Psoas muscle (tissue), 8 donors: ENCODE data around the gene CRISPLD2. TPM values are rescaled to one million over a fixed set of nuclear protein-coding genes. Genes with fewer than 3 reads are reported as not detected.

Experiments
- ATAC-seq, 4 donors: fragments of 200-7000 bp; cut with Tn5 transposase; one replicate each; pipeline ENCODE4 v1.9.1; 2020; ENCODE audit warnings: moderate library complexity in 3 of 4, mild to moderate bottlenecking in 2 of 4
- DNase-seq, 2 donors: peaks; one replicate each; pipeline ENCODE4 v3.0.0-alpha.2; 2020
- H3K27ac ChIP-seq: fragments of 200-600 bp; one replicate; pipeline ENCODE4 v1.8.0; 2022
- H3K27me3 ChIP-seq, 3 donors: fragments of 200-600 bp in 1 of 3; one replicate each; pipeline versions ENCODE4 v1.6.1 to v1.8.0; 2013 to 2022; ENCODE audit warnings: low read length in 2 of 3, mild to moderate bottlenecking in 2 of 3, moderate library complexity in 1 of 3; ENCODE audit not compliant: insufficient read depth in 3 of 3
- H3K36me3 ChIP-seq, 2 donors: fragments of 200-600 bp in 1 of 2; one replicate each; pipeline versions ENCODE4 v1.6.1 to v1.8.0; 2013 to 2022; ENCODE audit warnings: low read depth in 1 of 2, mild to moderate bottlenecking in 1 of 2, moderate library complexity in 1 of 2; ENCODE audit not compliant: insufficient read depth in 1 of 2
- H3K4me1 ChIP-seq: fragments of 200-600 bp; one replicate; pipeline ENCODE4 v1.8.0; 2022
- H3K4me3 ChIP-seq: fragments of 200-600 bp; one replicate; pipeline ENCODE4 v1.8.0; 2022; ENCODE audit warnings: mild to moderate bottlenecking
- H3K9me3 ChIP-seq: fragments of 200-600 bp; one replicate; pipeline ENCODE4 v1.8.0; 2022
- WGBS, 3 donors: extraction: QIAGEN DNeasy Blood & Tissue Kit; methylation state at CpG; one replicate each; pipeline versions ENCODE4 v1.1.6 to v1.1.7; 2013; 5-methylcytosine and 5-hydroxymethylcytosine counted together
- intact Hi-C, 2 donors: fragments of 100-400 bp; cut with DNase I; formaldehyde crosslinking; loops; one replicate each; pipeline versions ENCODE4 v1.11.0 to v1.14.2; 2022
- polyA plus RNA-seq, 3 donors: library from polyadenylated mRNA; stranded (reverse); fragments of 200-250 nt; gene quantifications; one replicate each; pipeline ENCODE4 v1.2.3, GENCODE V29; 2013
- total RNA-seq, 4 donors: library from RNA; stranded (reverse); fragmentation: NEBNext Ultra II Directional in 2 of 4; extraction: Animal tissue kit (Norgen Biotek cat#: 25700) in 2 of 4; gene quantifications; one replicate each; pipeline versions ENCODE4 v1.2.1 to v1.2.4, GENCODE V29; 2021 to 2023
- TF ChIP-seq, protein P1 (sequence below): fragments of 200-600 bp; IDR thresholded peaks from one replicate; pipeline ENCODE4 v1.8.0; 2022; ENCODE audit warnings: antibody characterized with exemption
- donor health status: healthy with polysubstance abuse.
- donor health status: DM: no; HTN: no; CAD: no; lungs with moderate emphysema.
- donor health status: Bipolar disorder and iron deficiency.
- donor health status: healthy.
- donor health status: DM: yes; HTN: yes; CAD: no.
- donor health status: DM: no; HTN: no; CAD: no.
- donor health status: DM: no; HTN: no; CAD: no.
- donor health status: DM: yes; HTN: yes; CAD: no.

The CRISPLD2 gene
- total and polyA plus RNA-seq, 7 donors = 7.1 to 28.6 (median 11.5) TPM

DNA sequence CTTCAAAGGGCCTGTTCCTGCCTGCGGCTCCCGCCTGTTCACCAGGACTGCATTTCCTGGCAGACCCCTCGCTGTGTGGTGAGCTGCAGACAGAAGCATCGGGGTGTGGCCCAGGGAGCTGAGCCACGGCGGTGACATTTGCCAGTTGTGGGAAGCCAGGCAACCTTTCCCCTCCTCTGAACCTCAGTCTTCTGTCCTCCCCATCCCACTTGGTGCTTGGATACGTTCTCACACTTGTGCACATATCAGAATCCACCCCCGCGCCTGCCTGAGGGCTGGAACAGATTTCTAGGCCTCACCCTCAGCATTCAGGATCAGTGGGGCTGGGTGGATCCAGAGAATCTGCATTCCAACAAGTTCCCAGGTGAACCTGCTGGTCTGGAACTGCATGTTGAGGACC is 63.5 kb downstream of the CRISPLD2 start:
- Histone ChIP-seq H3K4me1 (no peaks in the 10 kb centered on the region), H3K27ac (no peak overlapping the region), H3K36me3 (no peaks in the 10 kb centered on the region), H3K4me3 (no peak overlapping the region), H3K27me3 (no peaks in the 10 kb centered on the region), H3K9me3 (no peaks in the 10 kb centered on the region)
- WGBS, 3 donors = 74 to 81% (median 77%) methylated on average over 9 of the region's 9 CpGs
- ATAC-seq = no peak
- peak; percentile 48 to 51 for DNase-seq
- intact Hi-C loops = no loop called here
- TF ChIP-seq, protein P1, sequence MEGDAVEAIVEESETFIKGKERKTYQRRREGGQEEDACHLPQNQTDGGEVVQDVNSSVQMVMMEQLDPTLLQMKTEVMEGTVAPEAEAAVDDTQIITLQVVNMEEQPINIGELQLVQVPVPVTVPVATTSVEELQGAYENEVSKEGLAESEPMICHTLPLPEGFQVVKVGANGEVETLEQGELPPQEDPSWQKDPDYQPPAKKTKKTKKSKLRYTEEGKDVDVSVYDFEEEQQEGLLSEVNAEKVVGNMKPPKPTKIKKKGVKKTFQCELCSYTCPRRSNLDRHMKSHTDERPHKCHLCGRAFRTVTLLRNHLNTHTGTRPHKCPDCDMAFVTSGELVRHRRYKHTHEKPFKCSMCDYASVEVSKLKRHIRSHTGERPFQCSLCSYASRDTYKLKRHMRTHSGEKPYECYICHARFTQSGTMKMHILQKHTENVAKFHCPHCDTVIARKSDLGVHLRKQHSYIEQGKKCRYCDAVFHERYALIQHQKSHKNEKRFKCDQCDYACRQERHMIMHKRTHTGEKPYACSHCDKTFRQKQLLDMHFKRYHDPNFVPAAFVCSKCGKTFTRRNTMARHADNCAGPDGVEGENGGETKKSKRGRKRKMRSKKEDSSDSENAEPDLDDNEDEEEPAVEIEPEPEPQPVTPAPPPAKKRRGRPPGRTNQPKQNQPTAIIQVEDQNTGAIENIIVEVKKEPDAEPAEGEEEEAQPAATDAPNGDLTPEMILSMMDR = no peak

- Histone ChIP-seq H3K4me3 (no peak overlapping the region), H3K27ac (no peak overlapping the region), H3K27me3 (no peaks in the 10 kb centered on the region), H3K4me1 (no peaks in the 10 kb centered on the region), H3K36me3 (no peaks in the 10 kb centered on the region), H3K9me3 (no peaks in the 10 kb centered on the region)
- DNase-seq (peak in 1 of 2 donors; percentile 25), ATAC-seq (no peak)
- intact Hi-C loops = no loop called here
- TF ChIP-seq, protein P1 = no peak
- WGBS, 3 donors = 67 to 86% (median 77%) methylated on average over 6 of the region's 6 CpGs
These were observed 64.4 kb downstream of the CRISPLD2 start for GRCh38 chr16:84884246-84884595.

DNA sequence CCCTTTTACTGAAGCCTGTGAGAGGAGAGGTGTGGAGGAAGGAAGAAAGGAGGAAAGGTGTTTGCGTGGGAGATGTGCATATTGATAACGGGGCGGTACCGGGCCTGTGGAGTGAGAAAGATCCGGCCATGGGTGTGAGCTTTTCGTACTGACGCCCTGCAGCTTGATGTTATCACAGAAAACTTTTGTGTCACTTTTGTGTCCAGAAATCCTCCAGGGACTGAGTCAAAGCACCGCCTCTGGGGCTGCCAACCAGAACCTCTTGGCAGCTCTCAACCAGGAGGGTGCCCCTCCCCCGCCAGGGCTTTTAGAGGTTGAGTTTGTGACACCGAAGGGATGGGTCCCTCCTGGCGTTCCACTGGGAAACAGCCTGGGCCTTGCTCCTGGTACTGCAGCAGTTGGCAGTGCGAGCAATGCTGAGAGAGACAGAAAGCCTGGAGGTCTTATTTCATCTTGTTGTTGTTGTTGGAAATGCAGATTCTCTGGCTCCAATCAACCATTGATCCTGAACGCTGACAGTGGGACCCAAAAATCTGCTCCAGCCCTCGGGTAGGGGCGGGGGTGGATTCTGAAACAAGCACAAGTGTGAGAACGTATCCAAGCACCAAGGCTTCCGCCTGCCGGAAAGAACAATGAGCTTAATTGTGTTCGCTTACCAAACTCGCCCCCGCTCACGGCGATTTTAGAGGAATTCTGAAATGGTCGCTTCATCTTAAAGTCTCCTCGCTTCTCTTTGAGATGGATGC is 65.0 kb downstream of the CRISPLD2 start:
- WGBS, 3 donors = 41 to 52% (median 45%) methylated on average over 25 of the region's 25 CpGs
- ATAC-seq = peak in 1 of 4 donors; percentile 22
- H3K36me3 ChIP-seq = no peaks in the 10 kb centered on the region
- no peaks in the 10 kb centered on the region for H3K27me3 ChIP-seq
- H3K9me3 ChIP-seq = no peaks in the 10 kb centered on the region
- intact Hi-C loops = no loop called here
- peak in 1 of 2 donors; percentile 53 for DNase-seq
- H3K4me1 ChIP-seq = no peaks in the 10 kb centered on the region
- H3K4me3 ChIP-seq = no peak overlapping the region
- no peak overlapping the region for H3K27ac ChIP-seq
- TF ChIP-seq, protein P1 = no peak

GRCh38 chr16:84885342-84885910 is 65.6 kb downstream of the CRISPLD2 start:
- Histone ChIP-seq H3K36me3 (no peaks in the 10 kb centered on the region), H3K9me3 (no peaks in the 10 kb centered on the region), H3K27me3 (no peaks in the 10 kb centered on the region), H3K4me1 (no peaks in the 10 kb centered on the region), H3K4me3 (no peak overlapping the region), H3K27ac (no peak overlapping the region)
- TF ChIP-seq, protein P1 = no peak
- peak in 1 of 2 donors; percentile 31 for DNase-seq
- ATAC-seq = no peak
- intact Hi-C loops = no loop called here
- WGBS, 3 donors = 42 to 53% (median 45%) methylated on average over 9 of the region's 9 CpGs
